Stimulated activated CD8-positive, alpha-beta memory T cell treated with anti-CD3 and anti-CD28 coated beads, Interleukin-15, amount 100 ng/mL, for 24 hours (primary cell): ENCODE measurements around the gene THAP3.

Experiments used
- DNase-seq: peaks from one replicate; pipeline ENCODE4 v3.0.0-alpha.2; 2020; ENCODE audit warnings: low read depth

Gene THAP3

GRCh38 chr1:6674771-6675170 is 50.1 kb downstream of the THAP3 start:
- DNase-seq: no peak

- DNase-seq: no peak
Measured at GRCh38 chr1:6675941-6676340, 51.3 kb downstream of the THAP3 start.
